ENCODE measurements around the gene PTPRN2. TPM values are rescaled to one million over a fixed set of nuclear protein-coding genes. Genes with fewer than 3 reads are reported as not detected.

Gene PTPRN2
- total RNA-seq, 2 experiments from 2014 or later: 0.70 TPM; not detected in 1

GRCh38 chr7:157901166-157901565, 686.5 kb downstream of the PTPRN2 start:
- Histone ChIP-seq H3K4me1 (ENCODE audit: insufficient read depth, low read length, poor library complexity, severe bottlenecking) (no peaks in the 10 kb centered on the region), H3K9me2 (ENCODE audit: insufficient read depth, low read length) (no peaks in the 10 kb centered on the region), H2AFZ (ENCODE audit: low read length) (no peak overlapping the region), H3K79me2 (ENCODE audit: insufficient read depth, low read depth, low read length) (no peaks in the 10 kb centered on the region), H3K27ac (ENCODE audit: low read depth, low read length, poor library complexity, severe bottlenecking) (no peak overlapping the region), H3K9me3 (ENCODE audit: low read length) (no peaks in the 10 kb centered on the region), H3K4me2 (ENCODE audit: low read length) (no peak overlapping the region), H4K20me1 (ENCODE audit: insufficient read depth, low read length) (no peaks in the 10 kb centered on the region), H3K36me3 (ENCODE audit: insufficient read depth, low read length) (no peaks in the 10 kb centered on the region), H3K4me3 (ENCODE audit: low read depth, low read length, poor library complexity, severe bottlenecking) (no peak overlapping the region)
- ChIA-PET CTCF (ENCODE audit: unreplicated experiment) (no interaction called here), POLR2A (no interaction called here)
- TF ChIP-seq, protein P1, sequence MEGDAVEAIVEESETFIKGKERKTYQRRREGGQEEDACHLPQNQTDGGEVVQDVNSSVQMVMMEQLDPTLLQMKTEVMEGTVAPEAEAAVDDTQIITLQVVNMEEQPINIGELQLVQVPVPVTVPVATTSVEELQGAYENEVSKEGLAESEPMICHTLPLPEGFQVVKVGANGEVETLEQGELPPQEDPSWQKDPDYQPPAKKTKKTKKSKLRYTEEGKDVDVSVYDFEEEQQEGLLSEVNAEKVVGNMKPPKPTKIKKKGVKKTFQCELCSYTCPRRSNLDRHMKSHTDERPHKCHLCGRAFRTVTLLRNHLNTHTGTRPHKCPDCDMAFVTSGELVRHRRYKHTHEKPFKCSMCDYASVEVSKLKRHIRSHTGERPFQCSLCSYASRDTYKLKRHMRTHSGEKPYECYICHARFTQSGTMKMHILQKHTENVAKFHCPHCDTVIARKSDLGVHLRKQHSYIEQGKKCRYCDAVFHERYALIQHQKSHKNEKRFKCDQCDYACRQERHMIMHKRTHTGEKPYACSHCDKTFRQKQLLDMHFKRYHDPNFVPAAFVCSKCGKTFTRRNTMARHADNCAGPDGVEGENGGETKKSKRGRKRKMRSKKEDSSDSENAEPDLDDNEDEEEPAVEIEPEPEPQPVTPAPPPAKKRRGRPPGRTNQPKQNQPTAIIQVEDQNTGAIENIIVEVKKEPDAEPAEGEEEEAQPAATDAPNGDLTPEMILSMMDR (conservative IDR thresholded peaks at IDR 0.05; ENCODE audit: low read length): no peak
- TF ChIP-seq EZH2phosphoT487 (IDR thresholded peaks at IDR 0.05; ENCODE audit: borderline replicate concordance, low read depth, low read length): no peak
- no TSS peak for BruUV-seq (replicated peaks)
- intact Hi-C loops (cut with micrococcal nuclease; ENCODE audit: unreplicated experiment): no loop called here
- DNase-seq (ENCODE audit: low spot score): no peak

DNA sequence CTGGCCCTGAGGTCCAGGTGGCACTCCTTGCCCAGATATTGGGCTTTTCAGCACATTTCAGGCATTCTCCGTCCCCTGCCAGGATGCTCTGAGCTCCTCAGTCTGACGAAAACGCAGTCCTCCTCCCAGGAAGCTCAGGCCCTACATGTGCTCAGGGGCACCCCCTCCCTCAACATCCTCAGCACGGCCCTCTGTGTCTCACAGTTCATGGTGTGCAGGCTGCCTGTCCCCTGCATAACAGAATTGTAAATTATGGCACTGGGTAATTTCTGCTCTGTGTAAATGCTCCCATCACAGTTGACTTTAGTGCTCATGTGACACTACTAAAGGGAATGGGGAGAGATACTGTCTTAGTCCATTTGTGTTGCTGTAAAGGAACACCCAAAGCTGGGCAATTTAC, 687.1 kb downstream of the PTPRN2 start:
- no peaks in the 10 kb centered on the region for H3K9me3 ChIP-seq (ENCODE audit: low read length)
- no peak overlapping the region for H3K27ac ChIP-seq (ENCODE audit: low read depth, low read length, poor library complexity, severe bottlenecking)
- no peak for DNase-seq (ENCODE audit: low spot score)
- H3K4me1 ChIP-seq (ENCODE audit: insufficient read depth, low read length, poor library complexity, severe bottlenecking): no peaks in the 10 kb centered on the region
- H3K36me3 ChIP-seq (ENCODE audit: insufficient read depth, low read length): no peaks in the 10 kb centered on the region
- no peak overlapping the region for H3K4me3 ChIP-seq (ENCODE audit: low read depth, low read length, poor library complexity, severe bottlenecking)
- no peaks in the 10 kb centered on the region for H4K20me1 ChIP-seq (ENCODE audit: insufficient read depth, low read length)
- ChIA-PET POLR2A (no interaction called here), CTCF (ENCODE audit: unreplicated experiment) (no interaction called here)
- H3K79me2 ChIP-seq (ENCODE audit: insufficient read depth, low read depth, low read length): no peaks in the 10 kb centered on the region
- H3K4me2 ChIP-seq (ENCODE audit: low read length): no peak overlapping the region
- BruUV-seq (replicated peaks): no TSS peak
- no peak overlapping the region for H2AFZ ChIP-seq (ENCODE audit: low read length)
- TF ChIP-seq, protein P1 (conservative IDR thresholded peaks at IDR 0.05; ENCODE audit: low read length): no peak
- no peak for TF ChIP-seq EZH2phosphoT487 (IDR thresholded peaks at IDR 0.05; ENCODE audit: borderline replicate concordance, low read depth, low read length)
- H3K9me2 ChIP-seq (ENCODE audit: insufficient read depth, low read length): no peaks in the 10 kb centered on the region
- intact Hi-C loops (cut with micrococcal nuclease; ENCODE audit: unreplicated experiment): no loop called here

DNA sequence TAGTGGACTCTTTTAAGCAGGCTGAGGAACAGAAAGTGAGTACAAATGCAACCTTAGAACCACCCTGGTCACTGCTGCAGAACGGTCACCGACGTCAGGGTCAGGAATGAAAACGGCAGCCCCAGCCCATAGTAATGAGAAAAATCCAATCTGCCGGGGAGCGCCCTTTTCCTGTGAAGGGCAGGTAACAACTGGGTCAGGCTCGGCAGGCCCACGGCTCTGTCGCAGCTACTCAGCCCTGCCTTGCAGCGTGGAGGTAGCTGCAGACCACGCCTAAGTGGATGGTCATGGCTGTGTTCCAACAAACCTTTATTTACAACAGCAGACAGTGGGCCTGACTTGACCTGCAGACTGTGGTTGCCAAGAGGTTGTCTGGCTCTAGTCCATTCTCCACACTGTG, 687.6 kb downstream of the PTPRN2 start:
- CTCF ChIA-PET (ENCODE audit: unreplicated experiment): no interaction called here
- no TSS peak for BruUV-seq (replicated peaks)

More for the DNA sequence above, 687.6 kb downstream of the PTPRN2 start:
- Histone ChIP-seq H3K27ac (ENCODE audit: low read depth, low read length, poor library complexity, severe bottlenecking) (no peak overlapping the region), H3K4me3 (ENCODE audit: low read depth, low read length, poor library complexity, severe bottlenecking) (no peak overlapping the region), H3K36me3 (ENCODE audit: insufficient read depth, low read length) (no peaks in the 10 kb centered on the region), H3K9me3 (ENCODE audit: low read length) (no peaks in the 10 kb centered on the region), H3K4me1 (ENCODE audit: insufficient read depth, low read length, poor library complexity, severe bottlenecking) (no peaks in the 10 kb centered on the region), H3K79me2 (ENCODE audit: insufficient read depth, low read depth, low read length) (no peaks in the 10 kb centered on the region), H4K20me1 (ENCODE audit: insufficient read depth, low read length) (no peaks in the 10 kb centered on the region), H3K4me2 (ENCODE audit: low read length) (no peak overlapping the region), H3K9me2 (ENCODE audit: insufficient read depth, low read length) (no peaks in the 10 kb centered on the region), H2AFZ (ENCODE audit: low read length) (no peak overlapping the region)
- no peak for DNase-seq (ENCODE audit: low spot score)
- TF ChIP-seq, protein P1 (conservative IDR thresholded peaks at IDR 0.05; ENCODE audit: low read length): no peak
- no peak for TF ChIP-seq EZH2phosphoT487 (IDR thresholded peaks at IDR 0.05; ENCODE audit: borderline replicate concordance, low read depth, low read length)
- intact Hi-C loops (cut with micrococcal nuclease; ENCODE audit: unreplicated experiment): no loop called here
- POLR2A ChIA-PET: no interaction called here

All from OCI-LY7 (cell line).